ENCODE results near the gene CTNNA3.
A peak's percentile ranks its signal among the peaks of the same experiment; 100 is the strongest.

CTNNA3 gene

GRCh38 chr10:65964205-65964604 is 1731.8 kb downstream of the CTNNA3 start:
- no peak for DNase-seq

DNA sequence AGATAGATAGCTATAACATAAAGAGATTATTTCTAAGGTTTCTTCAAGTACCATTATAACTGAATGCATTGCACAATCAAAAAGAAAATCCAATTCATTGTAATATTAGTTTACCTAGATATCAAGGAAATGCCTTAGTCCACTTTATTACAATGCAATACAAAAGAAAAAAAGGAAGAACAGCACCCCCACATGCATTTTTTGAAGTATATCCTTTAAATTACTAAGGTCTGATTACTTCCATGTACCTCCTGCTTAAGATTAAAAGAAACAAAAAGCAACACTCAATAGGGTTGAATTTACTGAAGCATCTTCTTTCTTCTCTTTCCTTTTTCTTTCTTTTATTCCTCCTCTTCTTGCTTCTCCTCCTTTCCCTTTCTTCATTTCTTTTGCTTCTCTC is 1743.9 kb downstream of the CTNNA3 start:
- no peak for DNase-seq

DNA sequence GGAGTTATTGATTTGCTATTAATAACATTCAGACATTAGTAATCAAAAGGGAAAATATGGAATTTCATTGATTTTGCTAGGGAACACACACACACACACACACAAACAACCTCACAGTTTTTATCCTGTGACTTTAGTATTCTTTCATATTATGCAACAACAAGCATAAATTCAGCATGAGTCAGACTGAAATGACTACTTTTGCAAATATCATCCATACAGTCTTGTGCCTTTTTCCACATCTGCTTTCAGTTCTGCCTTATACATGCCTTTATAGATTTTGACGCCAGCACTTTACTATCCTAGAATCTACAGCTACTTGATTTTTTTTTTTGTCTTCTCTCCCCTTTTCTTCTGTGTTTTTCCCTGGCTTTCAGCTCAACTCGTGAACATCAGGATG is 1745.9 kb downstream of the CTNNA3 start:
- DNase-seq: no peak

DNA sequence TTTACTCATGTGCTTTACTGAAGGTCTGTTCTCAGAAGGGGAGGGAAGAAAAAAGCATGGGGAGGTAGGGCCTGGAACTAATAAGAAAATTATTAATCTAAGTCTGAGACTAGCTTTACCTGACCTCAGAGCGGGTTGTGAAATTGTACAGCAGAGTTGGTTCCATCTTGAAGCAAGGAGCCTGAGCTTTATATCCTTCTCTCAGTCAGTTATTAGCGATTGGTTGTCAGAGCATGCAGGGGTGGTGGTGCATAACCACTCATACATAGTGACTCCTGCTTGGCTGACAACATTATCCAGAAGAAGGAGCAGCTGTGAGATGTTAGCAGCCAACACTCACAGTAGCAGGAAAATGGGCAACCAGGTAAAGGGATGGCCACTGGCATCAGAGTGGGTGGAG is 1746.5 kb downstream of the CTNNA3 start:
- no peak for DNase-seq

GRCh38 chr10:65945061-65945460 is 1750.9 kb downstream of the CTNNA3 start:
- DNase-seq: no peak

DNA sequence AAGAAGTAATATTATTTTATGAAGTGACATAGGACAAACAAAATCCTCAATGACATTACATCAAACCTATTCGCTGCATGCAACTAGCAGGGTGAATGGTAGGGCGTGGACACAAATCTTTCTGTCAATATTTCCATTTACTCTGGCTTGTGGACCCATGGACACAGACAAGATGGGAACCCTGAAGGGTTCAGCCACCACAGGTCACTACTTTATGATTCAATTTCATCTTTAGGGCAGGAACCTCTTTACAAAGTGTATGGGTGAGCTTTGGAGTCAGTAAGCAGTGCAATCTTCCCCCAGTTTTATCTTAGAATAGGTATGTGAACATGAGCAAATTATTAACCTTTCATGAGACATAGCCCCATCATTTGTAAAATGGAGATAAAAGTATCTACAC is 1752.5 kb downstream of the CTNNA3 start:
- DNase-seq: no peak

GRCh38 chr10:65940816-65941662 is 1755.0 kb downstream of the CTNNA3 start:
- no peak for DNase-seq

DNA sequence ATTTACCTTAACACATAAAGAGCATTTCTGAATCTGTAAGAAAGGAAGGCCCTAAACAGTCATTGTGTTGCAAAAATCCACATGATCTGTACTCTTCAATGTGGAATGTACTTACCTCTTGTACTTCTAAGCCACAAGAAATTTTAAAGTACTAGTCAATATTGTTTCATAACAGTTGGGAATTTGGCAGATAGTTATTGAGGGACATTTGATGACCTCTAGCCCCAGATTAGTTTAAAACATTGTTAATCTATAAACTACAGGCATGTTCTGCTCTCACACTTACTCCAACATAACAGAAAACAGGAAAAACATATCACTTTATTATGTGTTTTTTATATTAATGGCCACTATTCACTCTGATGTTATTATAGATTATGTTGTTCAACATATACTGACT is 1755.9 kb downstream of the CTNNA3 start:
- DNase-seq: no peak

GRCh38 chr10:65931291-65932070 is 1764.5 kb downstream of the CTNNA3 start:
- no peak for DNase-seq

- peak; percentile 58 for DNase-seq
These were observed 1784.7 kb downstream of the CTNNA3 start for GRCh38 chr10:65911151-65911835.

- no peak for DNase-seq
These were observed 1785.8 kb downstream of the CTNNA3 start for GRCh38 chr10:65910209-65910608.

GRCh38 chr10:65907199-65907712 is 1788.7 kb downstream of the CTNNA3 start:
- DNase-seq: no peak

GRCh38 chr10:65903620-65904019 is 1792.4 kb downstream of the CTNNA3 start:
- DNase-seq: no peak

GRCh38 chr10:65900271-65900670 is 1795.7 kb downstream of the CTNNA3 start:
- DNase-seq: no peak

DNA sequence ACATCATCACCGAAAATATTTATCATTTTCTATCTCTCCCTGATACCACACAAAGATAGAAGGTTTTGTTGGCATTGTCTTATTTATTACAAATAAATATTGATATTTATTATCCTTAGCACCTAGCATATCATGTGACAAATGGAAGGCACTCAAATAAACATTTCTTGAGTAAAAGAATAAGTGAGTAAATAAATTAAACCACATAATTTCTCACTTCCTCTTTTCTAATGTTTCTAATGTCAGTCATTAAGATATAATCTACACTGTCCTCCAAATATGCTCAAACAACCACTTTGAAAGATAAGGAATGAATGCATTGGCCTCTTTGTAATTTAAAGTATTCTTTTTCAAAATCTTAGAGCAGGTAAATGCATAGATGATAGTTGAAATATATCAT is 1797.9 kb downstream of the CTNNA3 start:
- no peak for DNase-seq

DNA sequence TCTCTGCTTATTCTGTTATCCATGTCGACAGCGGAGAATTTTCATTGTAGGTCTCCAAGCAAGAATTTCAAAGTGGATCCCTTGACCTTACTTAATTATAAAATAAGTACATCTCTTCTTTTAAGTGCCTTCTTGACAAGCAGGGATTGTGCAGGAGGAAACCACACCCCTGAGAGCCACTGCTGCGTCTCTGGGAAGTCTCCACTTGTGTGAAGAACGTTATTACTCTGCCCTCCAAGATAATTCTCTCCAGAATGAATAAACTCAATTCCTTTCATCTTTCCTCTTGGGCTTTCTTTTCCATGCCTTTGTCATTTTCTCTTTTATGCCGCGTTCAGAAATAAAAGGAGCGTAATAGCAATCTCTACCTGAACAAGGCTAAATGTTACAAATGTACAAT is 1801.0 kb downstream of the CTNNA3 start:
- DNase-seq: no peak

DNA sequence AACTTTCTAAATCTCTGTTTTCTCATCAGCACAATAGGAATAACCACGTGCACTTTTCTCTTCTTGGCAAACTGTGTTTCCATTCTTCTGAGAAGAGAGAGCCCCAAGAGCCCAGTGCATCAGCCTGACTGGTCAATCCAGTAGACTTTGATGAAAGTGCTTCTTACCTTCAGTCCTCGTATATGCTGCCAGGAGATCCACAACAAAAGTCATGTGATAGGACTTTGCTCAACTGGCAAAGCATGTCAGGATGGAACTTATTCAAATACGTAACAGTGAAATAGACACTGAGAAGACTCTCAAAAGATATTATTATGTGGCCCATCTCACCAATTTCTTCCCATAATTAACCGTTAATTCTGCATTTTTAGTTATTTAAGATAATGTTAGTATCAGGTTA is 1801.6 kb downstream of the CTNNA3 start:
- no peak for DNase-seq

DNA sequence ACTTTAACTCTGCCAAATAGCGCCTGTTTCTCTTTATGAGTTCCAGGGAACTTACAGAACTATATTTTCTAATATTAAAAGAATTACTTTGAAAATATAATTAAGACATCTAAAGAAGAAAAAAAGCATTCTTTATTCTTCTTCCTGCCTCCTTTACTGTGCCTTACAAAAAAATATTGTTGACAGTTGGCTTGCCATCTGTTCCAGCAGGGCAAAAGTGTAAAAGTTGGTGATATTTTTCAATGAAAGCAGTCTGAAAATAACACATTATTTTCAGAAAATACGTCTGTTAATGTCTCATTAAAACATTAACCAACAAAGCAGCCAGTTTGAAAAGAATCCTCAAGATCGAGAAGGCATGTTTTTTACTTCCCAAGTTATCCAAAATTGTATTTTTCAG is 1802.3 kb downstream of the CTNNA3 start:
- no peak for DNase-seq

GRCh38 chr10:65892284-65892683 is 1803.7 kb downstream of the CTNNA3 start:
- no peak for DNase-seq

DNA sequence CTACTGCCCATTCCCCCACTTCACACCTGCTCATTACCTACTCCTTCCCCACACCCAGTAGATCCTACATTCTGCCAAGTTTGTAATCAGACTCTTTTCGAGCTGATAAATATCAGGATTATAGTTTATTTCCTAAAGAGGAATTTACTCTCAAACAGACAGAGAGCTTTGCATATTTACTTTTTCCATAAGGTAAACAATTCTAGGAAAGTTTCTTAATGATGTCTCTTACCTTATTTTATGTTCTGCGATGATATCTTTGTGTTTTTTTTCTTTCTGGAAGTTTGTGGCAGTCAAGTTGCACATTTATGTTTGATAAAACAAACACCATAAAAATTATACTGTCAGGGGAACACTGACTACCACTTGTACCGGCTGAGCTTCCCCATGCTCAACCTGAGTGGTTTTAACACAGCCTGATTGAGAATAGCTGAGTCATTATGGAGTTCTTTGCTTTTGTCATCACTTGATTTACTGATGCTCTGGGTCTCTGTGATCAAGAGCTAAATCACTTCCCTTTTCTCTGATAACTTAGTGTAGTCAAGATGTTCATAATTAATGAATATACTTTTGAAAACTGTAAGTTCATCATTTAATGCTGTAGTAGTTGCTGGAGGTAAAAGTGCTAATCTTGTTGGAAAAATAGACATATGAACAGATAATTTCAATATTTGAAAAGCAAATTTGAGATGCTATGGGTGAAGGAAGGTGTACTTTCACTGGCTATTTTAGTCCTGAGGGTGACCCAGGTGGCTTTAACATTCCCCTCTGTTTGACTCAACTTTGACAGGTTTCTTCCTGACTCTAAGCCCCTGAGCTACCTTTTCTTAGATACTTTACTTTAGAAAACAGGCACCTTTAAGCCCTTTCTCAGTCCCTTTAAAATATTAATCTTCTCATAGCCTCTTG is 1804.7 kb downstream of the CTNNA3 start:
- DNase-seq: peak; percentile 37

GRCh38 chr10:65864529-65864928 is 1831.5 kb downstream of the CTNNA3 start:
- DNase-seq: no peak

DNA sequence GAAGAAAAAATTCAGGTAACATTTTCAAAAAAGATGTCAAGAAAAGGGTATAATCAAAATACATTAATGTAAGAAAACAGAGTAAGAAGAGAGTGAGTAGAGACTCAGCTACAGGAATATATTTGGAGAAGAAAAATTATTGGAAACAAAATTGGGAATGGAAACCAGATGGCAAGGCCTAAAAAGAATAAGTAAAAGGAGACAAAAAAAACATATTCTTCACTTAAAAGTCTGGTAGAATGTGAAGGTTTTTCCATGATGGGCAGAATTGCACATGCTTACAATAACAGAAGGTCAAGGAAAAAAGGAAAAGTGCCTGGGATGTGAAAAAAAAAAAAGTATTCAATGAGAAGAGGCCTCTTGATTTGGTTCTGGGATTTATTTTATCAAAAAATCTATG is 1832.0 kb downstream of the CTNNA3 start:
- DNase-seq: no peak

Data from GDM1 (cell line).